ENCODE measurements around the gene SNRK.

SNRK gene

DNA sequence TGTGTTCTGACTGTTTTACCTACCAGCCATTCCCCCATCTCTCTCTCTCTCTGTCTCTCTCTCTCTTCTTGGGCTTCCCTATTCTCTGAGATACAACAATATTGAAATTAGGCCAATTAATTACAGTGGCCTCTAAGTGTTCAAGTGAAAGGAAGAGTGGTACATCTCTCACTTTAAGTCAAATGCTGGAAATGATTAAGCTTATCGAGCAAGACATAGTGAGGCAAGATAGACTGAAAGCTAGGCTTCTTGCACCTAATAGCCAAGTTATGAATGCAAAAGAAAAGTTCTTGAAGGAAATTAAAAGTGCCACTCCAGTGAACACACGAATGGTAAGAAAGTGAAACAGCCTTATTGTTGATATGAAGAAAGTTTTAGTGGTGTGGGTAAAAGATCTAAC lies 21.3 kb downstream of the SNRK start:
- in situ Hi-C loops (cut with MboI; ENCODE audit: low sequenced_read_pairs), result no loop called here

DNA sequence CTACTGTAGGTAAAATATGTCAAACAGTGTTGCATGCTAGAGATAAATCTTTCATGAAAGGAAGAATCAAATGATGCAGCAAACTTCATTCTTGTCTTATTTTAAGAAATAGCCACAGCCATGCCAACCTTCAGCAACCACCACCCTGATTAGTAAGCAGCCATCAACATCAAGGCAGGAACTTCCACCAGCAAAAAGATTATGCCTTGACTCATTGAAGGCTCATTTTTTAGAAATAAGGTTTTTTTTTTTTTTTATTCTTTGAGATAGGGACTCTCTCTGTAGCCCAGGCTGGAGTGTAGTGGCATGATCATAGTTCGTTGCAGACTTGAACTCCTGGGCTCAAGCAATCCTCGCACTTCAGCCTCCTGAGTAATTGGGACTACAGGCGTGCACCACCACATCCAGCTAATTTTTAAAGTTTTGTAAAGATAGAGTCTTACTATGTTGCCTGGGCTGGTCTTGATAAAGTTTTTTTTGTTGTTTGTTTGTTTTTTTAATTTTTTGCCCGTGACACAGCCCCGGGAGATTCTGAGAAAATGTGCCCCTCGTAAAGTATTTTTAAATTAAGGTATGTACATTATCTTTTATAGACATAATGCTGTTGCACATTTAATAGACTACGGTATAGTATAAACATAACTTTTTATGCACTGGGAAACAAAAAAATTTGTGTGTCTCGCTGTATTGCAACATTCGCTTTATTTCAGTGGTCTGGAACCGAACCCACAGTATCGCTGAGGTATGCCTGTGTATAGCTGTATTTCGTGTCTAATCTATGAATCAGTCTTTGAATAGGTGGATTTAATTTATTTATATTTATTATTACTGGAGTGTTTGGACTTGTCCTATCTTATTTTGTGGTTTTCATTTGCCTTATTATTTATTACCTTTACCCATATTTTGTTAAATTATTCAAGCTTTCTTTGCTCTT lies 23.3 kb downstream of the SNRK start:
- in situ Hi-C loops (cut with MboI; ENCODE audit: low sequenced_read_pairs), result no loop called here

GRCh38 chr3:43316783-43317460 lies 30.6 kb downstream of the SNRK start:
- in situ Hi-C loops (cut with MboI; ENCODE audit: low sequenced_read_pairs), result no loop called here

GRCh38 chr3:43317461-43318316 lies 31.3 kb downstream of the SNRK start:
- in situ Hi-C loops (cut with MboI; ENCODE audit: low sequenced_read_pairs), result no loop called here

GRCh38 chr3:43319376-43319775 lies 33.0 kb downstream of the SNRK start:
- in situ Hi-C loops (cut with MboI; ENCODE audit: low sequenced_read_pairs), result no loop called here

- in situ Hi-C loops (cut with MboI; ENCODE audit: low sequenced_read_pairs), result no loop called here
Measured at GRCh38 chr3:43319794-43320193, 33.5 kb downstream of the SNRK start.

DNA sequence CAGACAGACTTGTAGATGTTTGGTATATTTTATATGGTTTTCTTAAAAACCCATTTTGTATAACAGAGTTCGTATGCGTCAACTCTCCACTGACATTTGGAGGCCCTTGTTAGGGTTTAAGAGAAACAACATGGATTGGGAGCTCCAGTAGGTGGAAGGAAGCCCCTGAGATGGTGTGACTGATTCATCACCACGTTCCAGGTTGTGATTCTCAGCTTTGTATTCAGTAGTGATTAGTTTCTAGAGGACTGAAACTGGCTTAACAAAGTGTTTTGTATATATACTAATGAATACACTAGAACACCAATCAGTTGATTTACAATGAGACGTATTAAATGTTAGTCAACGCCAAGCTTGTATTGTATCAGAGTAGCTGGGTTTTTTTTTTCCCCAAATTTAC lies 33.9 kb downstream of the SNRK start:
- in situ Hi-C loops (cut with MboI; ENCODE audit: low sequenced_read_pairs), result no loop called here

DNA sequence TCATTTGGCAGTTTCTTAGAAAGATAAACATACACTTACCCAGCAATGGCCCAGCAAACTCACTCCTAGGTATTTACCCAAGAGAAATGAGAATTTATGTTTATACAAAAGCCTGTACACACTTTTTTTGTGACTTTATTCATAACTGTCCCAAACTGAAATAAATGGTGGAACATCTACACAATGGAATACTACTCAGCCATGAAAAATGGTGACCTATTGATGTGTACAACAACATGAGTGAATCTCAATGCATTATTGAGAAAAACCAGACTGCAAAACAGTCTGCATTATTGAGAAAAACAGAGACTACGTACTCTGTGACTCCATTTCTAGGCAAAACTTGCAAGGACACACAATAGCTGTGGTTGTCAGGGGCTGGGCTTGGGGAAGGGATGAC lies 37.2 kb downstream of the SNRK start:
- in situ Hi-C loops (cut with MboI; ENCODE audit: low sequenced_read_pairs), result no loop called here

DNA sequence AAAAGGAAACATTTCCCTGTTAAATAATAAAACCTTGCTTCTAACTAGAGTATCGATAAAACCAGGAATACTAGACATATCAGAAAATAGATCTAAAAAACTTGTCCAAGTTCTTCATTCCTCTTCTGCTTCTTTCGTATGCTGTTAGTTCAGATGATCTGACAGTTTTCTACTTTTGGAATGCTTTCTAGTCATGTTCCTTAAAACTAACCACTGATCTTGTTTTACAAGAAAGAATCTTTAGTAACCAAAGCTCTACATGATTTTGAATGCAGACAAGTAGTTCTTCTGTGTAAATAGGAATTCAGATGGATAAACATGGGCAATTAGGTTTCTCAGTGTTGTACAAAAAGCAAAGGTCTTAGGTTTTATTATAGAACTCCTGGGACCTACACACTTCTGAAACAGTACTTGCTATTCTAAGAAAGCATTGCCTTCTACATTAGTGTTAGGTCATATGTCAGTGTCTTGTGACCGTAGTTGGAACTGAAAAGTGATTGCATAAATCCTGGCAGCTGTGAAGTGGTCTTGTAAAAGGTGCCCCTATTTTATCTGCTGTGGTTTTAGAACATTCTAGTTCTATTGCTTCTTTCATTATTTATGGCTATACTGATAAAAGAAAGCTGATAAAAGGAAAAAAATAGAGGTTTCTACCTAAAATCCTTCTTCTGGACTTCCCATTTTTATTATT lies 40.7 kb downstream of the SNRK start:
- in situ Hi-C loops (cut with MboI; ENCODE audit: low sequenced_read_pairs), result no loop called here

- in situ Hi-C loops (cut with MboI; ENCODE audit: low sequenced_read_pairs), result no loop called here
Measured at GRCh38 chr3:43327582-43327979, 41.2 kb downstream of the SNRK start.

DNA sequence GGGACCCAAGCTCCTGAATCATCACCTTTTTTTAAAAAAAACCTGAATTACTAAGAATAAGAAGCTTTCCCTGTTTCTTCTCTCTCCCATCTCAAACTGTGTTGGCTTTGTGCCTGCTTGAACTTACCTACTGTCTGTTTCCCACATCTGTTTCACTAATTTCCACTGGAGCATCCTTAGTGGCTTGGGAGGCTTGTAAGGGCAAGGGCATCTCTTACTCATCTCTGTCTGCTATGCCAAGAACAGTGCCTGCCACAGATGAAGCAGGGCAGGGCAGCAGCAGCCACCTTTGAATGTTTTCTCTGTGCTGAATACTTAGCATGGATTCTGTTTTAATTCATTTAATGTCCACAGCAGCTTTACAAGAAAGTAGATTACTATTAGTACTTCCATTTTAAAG lies 42.3 kb downstream of the SNRK start:
- in situ Hi-C loops (cut with MboI; ENCODE audit: low sequenced_read_pairs), result no loop called here

- in situ Hi-C loops (cut with MboI; ENCODE audit: low sequenced_read_pairs), result no loop called here
Measured at GRCh38 chr3:43330981-43331380, 44.6 kb downstream of the SNRK start.

GRCh38 chr3:43331381-43331780 lies 45.0 kb downstream of the SNRK start:
- in situ Hi-C loops (cut with MboI; ENCODE audit: low sequenced_read_pairs), result no loop called here

GRCh38 chr3:43334976-43335375 lies 48.6 kb downstream of the SNRK start:
- in situ Hi-C loops (cut with MboI; ENCODE audit: low sequenced_read_pairs), result no loop called here

GRCh38 chr3:43335799-43336198 lies 49.5 kb downstream of the SNRK start:
- in situ Hi-C loops (cut with MboI; ENCODE audit: low sequenced_read_pairs), result no loop called here

DNA sequence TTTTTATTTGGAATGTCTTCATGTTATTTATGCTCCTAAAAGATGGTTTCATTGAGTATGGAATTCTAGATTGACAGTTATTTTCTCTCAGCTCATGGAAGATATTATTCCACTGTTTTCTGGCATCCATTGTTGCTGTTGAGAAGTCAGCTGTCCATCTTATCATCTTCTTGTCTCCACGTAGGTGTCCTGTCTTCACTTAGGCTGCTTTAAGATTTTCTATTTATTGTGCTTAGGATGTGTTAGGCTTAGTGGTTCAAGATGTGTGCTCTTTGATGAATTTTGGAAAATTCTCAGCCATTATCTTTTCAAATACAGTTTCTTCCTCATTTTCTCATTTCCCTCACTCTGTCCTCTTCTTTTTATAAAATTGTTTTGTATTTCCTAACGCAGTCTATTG lies 52.0 kb downstream of the SNRK start:
- in situ Hi-C loops (cut with MboI; ENCODE audit: low sequenced_read_pairs), result no loop called here

DNA sequence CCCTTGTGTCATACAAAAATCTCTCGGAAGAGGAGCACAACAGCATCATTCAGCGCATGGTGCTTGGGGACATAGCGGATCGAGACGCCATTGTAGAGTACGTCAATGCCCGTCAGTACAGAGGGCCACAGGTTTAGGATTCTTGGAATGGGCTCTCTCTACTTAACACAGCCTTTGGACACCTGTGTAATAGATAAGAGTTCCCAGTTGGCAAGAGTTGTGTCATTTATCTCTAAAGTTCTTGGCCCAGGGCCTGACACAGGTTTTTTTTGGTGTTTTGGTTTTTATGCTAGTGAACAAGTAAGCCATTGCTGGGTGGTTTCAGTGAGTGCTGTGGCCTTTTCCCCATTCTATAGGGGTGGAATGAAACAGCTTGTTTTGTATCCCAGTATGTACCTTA lies 54.1 kb downstream of the SNRK start:
- in situ Hi-C loops (cut with MboI; ENCODE audit: low sequenced_read_pairs), result no loop called here

- in situ Hi-C loops (cut with MboI; ENCODE audit: low sequenced_read_pairs), result no loop called here
Measured at GRCh38 chr3:43341788-43342187, 55.4 kb downstream of the SNRK start.

DNA sequence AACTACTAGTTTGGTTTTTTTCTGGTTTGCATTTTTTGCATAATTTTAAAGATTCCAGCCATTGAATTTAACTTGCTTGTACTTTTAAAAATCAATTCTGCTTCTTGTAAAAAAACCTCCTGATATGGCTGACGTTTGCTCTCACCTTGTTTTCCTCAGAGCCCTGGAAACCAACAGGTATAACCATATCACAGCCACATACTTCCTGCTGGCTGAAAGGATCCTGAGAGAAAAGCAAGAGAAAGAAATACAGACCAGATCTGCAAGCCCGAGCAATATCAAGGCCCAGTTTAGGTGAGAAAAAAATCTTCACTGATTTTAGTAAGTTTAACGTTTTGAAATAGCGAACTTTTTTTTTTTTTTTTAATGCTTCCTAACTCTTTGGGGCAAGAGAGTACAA lies 56.8 kb downstream of the SNRK start:
- in situ Hi-C loops (cut with MboI; ENCODE audit: low sequenced_read_pairs), result no loop called here

DNA sequence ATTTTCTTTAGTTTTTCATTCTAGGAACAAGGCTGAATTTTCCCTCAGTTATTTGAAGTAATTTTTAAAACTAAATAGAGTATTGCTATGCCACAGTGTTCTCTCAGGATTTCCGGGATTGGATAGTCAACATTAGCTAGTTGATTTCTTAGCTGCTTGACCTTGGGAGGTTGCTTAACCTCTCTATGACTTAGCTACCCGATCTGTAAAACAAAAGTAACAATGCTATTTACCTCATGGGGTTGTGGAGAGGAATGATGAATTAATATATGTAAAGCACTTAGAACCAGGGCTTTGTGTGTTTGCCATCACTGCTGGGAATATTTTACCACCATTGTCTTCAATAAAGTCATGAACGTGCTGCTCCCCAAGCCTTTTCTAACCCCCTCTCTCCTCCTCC lies 57.5 kb downstream of the SNRK start:
- in situ Hi-C loops (cut with MboI; ENCODE audit: low sequenced_read_pairs), result no loop called here

- in situ Hi-C loops (cut with MboI; ENCODE audit: low sequenced_read_pairs), result no loop called here
Measured at GRCh38 chr3:43344520-43344919, 58.2 kb downstream of the SNRK start.

All from HL-60/S4 treated with retinoic acid at 250 ng/mL for 4 days and 3 days (cell line).